Amygdala (tissue), 56 donors: ENCODE measurements around the gene SLC4A3.
"Not testable (repeated sequence)": the region's sequence is repeated elsewhere in the genome, so short reads cannot be mapped to it uniquely, and the experiment has no call there.

Experiments
- DNase-seq, 56 donors: peaks; one replicate each; lab custom pipeline; 2025; lab: John Stamatoyannopoulos, UW

The SLC4A3 gene

DNA sequence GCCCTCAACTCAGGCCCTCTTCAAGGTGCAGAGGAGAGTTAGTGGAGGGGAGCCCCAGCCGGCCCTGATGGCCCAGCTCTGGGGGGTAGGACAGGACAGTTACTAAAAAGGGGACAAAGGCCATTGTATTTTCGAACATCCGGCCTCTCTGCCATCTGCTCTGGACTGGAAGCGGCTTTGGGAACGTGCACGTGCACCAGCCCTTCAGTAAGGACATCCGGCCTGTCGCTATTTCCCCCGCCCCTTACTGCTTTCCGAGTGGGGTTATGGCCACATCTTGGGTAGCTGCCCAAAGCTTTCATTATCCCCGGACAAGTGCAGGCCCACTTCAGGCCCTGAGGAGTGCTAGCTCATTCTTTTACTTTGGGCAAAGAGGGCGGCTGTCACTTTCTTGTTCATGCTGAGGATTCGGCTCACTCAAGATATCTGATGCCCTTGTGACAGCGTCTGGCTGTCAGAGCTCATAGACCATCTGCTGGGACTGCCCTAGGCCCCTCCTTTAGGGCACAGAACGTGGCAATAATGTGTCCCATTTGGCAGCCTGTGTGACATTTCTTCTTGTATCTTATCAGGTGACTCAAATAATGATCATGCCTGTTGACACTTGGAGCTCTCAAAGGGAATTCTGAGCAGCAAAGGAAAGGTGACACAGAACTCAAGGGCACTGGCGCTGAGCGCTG, 17.5 kb downstream of the SLC4A3 start:
- peak in 5 of 56 donors; percentile 13 to 61 (median 35) for DNase-seq

DNA sequence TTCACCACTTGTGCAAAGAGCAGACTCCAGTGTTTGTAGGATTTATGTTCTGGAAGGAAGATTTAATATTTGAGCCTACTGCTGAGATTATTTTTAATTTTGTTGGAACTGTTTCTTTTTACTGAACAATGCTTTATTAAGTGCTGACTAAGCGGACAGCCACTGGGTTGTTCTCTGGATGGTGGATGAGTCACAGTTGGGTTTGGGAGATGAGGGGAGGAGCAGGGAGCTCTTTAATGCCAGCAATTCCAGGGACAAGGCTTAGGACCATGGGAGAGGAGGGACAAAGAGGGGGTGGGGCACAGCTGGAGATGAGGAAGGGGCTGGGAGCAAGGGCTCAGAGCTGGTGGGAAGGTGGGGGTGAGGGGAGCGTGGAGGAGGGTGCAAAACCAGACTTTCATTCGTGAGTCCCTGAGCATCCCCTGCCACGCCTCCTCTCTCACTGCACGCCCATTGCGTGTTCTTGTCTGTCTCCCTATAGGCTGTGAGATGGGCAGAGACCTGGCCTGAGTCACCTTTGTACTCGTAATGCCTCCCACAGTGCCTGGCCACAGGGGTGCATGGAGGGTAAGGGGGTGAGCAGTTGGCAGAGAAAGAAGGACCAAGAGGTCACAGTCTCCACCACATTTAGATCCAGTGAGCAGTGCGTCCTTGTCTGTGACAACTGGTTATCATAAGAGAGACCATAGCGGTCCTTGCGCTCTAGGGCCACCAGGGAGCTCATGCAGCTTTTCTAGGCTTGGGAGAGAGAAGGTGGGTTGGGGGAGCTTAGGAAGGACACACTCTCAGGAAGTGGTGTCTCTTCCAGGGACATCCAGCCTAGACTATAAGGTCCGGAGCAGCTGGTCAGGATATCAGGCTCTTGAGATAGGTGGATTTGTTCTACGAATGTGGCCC, 18.4 kb downstream of the SLC4A3 start:
- DNase-seq = peak in 8 of 56 donors; percentile 22 to 55 (median 32)

DNA sequence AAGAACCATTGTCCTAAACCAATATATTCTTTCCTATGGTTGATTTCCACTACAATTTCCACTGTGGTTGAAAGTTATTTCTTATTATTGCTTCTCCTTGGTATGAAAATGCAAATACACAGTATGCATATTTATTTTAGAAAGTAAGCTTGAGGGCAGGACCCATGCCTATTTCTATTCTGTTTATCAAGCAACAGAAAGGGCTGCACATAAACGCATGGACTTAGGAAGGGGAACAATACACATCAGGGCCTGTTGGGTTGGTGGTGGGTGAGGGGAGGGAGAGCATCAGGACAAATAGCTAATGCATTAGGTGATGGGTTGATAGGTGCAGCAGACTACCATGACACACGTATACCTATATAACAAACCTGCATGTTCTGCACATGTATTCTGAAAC, 20.7 kb downstream of the SLC4A3 start:
- no peak for DNase-seq

DNA sequence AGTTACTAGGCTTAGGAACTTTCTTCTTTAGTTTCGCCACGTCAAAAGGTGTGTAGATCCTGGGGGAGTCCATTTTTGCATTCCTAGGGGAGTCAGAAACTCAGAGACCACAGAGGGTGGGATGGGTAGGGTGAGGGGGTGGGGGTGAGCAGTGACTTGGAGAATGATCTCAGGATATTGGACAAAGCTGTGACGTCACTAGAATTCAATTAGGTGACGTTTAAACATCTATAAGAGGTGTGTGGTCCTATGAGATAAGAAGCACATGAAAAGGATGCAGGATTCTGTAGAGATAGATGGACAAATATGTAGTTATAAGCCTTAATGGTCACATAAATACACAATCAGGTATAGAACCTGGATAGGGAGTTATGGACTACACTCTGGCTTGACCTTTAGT, 21.5 kb downstream of the SLC4A3 start:
- no peak for DNase-seq

DNA sequence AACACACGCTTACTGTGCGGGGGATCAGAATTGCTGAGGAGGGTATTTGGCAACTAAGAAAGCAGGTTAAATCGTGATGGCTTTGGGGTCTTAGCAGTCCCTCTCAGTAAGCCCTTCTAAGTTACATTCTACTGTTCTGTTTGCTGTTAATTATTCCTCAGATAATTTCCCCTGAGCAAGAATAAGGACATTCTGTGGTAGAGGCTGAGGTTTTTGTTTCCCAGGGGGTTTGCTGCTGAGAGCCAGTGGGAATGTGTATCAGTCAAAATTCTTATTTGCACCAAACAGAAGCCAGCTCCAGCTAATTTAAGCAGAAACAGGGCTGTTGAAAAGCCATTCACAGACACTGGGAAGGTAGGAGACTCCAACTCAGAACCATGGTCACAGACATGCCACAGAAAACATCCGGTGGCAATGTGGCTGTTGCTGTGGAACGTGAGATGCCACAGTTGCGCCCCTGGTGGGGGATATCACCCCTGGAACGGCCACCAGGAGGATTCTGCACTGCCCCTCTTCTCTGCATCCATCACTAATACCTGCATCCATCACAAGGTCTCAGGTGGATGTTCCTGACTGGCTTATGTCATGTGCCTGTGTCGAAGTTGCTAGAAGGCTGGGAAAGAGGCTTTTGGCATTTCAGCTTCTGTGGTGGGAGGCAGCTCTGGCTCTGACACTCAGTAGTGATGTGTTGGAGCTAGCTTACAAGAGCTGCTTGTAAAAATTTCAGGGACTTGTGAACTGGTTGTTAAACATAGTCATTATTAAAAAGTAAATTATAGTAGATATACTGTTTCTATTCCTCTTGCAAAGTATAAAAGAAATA, 23.2 kb downstream of the SLC4A3 start:
- no peak for DNase-seq

DNA sequence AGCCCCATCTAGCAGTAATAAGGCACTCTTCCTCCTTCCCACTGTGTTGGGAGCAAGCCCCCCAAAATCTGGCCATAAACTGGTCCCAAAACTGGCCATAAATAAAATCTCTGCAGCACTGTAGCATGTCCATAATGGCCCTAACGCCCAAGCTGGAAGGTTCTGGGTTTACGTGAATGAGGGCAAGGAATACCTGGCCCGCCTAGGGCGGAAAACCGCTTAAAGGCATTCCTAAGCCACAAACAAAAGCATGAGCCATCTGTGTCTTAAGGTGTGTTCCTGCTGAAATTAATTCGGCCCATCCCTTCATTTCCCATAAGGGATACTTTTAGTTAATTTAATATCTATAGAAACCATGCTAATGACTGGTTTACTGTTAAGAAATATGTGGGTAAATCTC, 24.2 kb downstream of the SLC4A3 start:
- not testable (repeated sequence) for DNase-seq

DNA sequence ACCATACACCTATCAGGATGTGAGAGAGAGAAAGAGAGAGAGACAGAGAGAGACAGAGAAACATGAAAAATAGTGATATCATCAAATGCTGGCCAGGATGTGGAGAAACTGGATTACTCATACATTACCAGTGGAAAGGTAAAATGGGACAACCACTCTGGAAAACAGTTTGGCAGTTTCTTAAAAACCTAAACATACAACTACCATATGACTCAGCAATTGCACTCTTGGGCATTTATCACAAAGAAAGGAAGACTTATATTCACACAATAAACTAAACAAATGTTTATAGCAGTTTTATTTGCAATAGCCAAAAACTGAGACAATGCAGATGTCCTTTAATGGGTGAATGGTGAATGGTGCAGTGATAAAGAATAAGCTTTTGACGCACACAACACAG, 29.1 kb downstream of the SLC4A3 start:
- DNase-seq = no peak

DNA sequence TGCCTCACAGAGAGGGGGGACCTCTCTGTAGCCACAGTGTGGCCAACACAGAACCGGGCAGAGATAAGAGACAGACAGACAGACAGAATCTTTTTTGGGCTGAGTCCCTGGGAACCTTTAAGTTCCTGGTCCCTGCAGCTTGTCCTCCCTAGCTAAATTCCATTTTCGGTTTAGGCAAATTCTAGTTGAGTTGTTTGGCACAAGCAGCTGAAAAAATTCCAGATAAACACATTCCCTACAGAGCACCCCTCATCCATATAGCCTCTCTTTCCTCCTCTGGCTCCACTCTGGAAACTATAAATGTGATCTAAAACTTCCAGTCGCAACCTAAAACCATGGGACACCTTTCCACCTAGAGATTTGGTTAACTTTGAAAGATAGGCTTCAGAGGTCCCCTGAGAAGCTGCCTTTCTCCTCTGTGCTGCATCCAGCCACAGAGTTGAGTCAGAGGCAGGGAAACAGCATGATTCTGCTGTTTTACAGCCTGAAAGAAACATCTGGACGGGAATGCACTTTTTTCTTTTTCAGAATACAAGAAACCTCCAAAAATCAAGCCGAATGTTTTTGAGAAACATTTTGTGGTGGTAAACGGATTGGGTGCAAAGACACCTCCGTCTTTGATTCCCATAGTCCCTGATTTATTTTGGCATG, 30.9 kb downstream of the SLC4A3 start:
- no peak for DNase-seq

DNA sequence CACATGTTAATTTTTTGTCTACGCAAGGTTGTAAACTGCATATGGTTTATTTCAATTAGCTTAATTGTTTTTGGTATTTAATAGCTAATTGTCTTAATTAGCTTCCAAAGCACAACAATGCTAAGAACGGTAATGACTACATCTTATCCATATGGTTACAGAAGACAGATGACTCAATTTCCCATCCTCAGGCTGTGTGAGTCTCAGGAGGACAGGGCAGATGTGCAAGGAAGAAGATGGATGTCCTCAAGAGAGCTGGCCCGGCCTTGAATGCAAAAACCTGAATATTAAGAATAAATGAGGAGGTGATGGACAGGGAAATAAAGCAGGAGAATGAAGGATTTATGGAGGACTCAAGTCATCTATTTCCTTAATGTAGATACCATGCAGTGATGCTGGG, 31.4 kb downstream of the SLC4A3 start:
- no peak for DNase-seq

DNA sequence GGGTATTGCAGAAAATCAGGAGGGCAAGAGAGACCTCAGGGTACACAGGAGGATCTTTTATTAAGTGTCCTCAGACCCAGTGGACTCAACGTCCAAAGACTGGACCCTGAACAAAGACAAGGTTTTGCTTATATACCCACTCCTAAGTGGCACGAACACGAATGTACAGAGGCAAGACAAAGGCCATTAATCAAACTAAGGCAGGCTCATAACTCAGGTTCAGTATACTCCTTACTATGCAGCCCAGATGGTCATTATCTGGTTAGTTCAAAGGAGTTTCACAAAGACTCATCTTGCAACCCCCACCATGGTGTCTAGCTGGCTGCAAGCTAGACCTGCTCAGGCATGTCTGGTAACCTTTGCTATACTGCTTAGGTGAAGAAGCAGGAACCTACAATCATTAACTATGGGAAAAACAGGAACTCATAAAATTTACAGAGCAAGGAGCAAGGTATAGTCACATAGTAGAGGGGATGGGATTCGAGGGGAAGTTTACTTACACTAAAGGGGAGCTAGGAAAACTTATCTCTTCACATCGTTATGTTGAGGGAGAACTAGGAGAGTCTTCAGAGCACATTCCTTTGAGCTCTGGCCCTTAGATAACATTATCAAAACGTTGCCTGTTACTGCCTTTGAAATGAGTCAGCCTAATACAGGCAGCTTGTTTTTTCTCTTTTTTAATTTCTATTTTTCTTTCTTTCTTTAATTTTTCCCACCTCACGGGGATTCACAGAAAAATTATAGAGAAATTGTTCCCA, 33.9 kb downstream of the SLC4A3 start:
- no peak for DNase-seq

DNA sequence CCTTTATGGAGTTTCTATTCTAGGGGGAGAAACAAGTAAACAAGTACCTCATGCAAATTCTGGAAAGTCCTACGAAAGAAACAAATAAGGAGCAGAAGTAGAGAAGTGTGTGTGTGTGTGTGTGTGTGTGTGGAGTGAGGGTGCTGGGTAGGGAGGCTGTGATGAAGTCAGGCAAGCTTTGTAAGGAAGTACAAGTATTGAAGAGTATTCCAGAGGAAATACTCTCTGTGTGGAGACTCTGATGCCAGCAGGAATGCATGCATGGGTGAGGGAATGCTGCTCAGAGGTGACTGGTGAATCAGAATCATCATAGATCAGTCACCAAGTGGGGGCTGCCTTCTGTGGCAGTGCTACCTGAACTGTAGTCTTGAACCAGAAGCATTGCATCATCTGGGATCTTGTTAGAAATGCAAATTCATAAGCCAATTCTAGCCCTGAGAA, 34.5 kb downstream of the SLC4A3 start:
- no peak for DNase-seq

DNA sequence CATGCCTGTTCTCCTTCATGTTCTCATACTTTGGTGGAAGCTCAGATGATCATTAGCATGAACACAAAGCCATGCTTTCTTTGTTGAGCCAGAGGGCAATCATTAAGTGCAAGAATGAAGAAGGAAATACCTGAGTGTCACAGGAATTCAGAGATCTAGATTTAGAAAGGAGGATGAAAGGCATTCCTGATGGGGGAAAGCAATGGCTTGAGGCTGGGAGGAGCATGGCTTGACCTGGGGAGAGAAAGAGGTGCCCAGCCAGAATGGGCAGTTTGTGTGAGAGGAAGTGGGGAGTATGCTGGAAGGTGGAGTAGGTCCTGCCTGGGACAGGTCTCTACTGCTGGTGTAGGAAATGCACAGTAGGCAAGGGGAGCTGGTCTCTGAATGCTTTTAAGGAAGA, 35.1 kb downstream of the SLC4A3 start:
- DNase-seq = no peak

DNA sequence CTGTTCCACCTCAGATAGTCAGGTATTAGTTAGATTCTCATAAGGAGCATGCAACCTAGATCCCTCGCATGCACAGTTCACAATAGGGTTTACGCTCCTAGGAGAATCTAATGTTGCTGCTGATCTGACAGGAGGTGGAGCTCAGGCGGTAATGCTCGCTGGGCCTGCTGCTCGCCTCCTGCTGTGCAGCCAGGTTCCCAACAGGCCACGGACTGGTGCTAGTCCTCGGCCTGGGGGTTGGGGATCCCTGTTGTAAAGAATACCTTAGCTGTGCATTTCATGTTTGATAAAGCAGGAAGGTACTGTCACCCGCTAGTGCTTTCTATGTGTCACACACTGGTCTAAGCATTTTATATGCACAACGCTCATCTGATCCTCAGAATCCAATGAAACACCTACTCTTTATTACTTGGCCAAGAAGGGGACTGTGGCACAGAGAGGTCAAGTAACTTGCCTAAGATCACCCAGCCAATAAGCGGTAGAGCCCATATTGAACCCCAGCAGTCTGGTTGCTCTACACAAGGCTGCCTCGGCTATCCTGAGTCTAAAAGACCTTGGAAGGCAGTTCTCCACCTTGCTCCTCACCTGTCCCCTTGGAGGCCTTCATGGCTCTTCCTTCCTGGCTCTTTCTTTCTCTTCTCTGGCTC, 35.8 kb downstream of the SLC4A3 start:
- no peak for DNase-seq

DNA sequence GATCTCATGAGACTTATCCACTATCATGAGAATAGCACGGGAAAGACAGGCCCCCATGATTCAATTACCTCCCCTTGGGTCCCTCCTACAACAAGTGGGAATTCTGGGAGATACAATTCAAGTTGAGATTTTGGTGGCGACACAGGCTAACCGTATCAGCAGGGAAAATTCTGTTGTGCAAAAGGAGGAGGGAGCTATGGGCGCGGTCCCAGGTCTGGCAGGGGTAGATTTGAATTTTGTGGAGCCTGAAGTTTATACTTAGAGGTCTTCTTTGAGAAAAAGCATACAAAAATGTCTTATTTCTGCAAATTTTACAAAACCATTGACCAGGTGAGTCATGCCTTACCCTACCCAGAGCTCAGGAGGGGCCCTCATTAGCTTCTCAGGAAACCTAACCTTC, 36.6 kb downstream of the SLC4A3 start:
- no peak for DNase-seq

DNA sequence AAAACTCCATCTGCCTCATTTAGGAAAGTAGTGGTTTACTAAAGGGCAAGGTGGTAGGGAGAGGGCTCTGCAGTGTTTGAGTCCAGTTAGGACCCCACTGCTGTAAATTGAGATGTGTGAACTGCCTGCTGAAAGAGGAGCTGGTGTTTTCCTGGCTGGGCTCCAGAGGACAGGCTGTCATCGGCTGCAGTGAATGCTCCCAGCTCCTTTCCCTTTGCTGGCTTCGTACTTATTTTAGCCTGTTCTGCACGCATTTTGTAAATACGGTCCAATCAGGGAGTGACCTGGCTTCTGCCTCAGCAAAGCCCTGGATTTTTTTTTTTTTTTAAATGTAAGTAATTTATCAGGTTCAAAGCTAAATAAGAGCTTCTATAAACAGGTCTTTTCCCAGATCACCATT, 37.5 kb downstream of the SLC4A3 start:
- peak in 2 of 56 donors; percentile 10 to 14 for DNase-seq

DNA sequence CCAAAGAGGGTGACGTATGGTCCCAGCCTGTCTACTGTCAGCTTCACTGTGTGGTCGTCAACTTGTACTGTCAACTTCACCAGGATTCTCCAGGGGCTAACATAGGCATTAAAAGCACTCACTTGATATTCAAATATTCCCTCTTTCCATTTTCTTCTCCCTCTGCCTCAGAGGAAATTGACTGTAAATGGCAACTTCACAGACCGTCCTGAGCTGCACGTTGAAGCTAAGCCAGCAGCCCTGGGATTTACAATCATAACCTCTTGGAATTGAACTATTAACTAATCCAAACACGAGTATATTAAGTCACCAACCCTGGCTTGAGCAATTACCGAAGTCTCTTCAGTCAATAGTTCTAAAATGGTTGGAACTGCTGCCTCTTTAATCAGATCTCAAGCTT, 38.5 kb downstream of the SLC4A3 start:
- DNase-seq = no peak

DNA sequence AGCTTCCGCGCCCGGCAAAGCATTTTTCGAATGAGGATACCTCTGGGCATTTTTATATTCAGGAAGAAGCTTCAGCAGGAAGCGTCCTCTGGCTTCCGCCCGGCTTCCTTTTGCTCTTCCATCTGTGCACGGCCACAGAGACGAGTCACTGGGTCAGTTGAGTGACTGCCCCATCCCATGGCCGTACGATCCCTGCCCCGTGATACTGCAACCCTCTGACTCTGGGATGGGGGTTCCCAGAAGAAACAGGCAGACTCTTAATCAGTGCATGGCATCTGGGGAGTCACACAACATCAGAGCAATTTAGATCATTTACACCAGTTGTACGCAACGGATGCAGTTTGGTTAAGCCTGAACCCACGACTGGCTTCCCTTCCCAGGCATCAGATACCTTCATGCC, 40.9 kb downstream of the SLC4A3 start:
- no peak for DNase-seq

DNA sequence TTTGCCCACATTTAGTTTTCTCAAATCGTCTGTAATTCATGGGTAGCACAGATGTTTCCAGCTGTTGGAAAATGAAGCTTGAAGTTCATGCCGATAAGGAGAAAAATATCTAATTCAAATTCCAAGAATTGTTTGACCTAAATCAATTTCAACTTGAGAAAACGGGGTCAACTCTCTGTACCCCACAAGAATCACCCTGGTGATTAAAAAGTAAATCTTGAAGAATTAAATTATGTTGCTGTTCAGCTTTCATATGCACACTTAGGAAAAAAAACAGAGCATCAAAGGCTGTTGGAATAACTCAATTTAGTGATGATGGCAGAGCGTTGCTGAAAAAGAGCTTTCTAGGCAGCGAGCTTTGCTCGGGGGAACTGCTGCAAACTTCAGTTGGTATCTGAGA, 43.0 kb downstream of the SLC4A3 start:
- no peak for DNase-seq

DNA sequence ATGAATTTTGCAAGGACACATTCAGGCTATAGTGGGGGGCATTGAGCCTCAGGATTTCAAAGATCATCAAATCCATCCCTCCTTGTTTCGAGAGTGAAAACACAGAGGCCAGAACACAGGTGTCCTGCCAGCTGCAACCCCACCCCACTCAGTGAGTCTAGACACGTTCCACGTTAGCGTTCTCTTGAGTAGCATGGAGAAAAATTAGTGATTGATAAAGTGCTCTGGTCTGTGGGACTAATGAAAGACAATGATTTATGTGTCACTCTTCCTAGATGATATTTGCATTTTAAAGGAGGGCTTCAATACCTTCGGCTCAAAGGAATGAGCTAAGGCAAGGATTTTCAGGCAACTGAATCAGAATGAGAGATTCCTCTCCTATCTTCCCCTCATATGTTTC, 43.8 kb downstream of the SLC4A3 start:
- DNase-seq = no peak
